ENCODE measurements around the gene RBM24.
"Not testable (repeated sequence)": the region's sequence is repeated elsewhere in the genome, so short reads cannot be mapped to it uniquely, and the experiment has no call there.

DNA sequence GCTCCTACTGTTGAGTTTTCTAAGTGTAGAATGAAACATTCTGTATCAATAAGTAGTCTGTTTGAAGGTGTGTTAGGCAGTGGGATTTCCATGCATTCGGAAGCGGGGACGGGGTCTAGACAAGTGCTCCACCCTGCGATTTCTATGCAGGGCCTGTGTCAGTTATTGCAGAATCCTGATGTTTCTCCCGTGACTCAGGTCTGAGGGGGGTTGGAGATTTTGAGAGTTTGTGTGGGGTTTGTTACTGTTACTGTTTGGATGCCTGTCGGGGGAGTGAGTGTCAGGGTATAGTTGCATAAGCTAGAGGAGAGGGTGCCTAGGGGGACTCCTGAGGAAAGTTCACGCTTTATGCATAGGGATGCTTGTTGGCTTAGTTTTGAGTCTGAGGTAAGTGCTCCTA lies 39.1 kb downstream of the RBM24 start:
- TF ChIP-seq CTCF (conservative IDR thresholded peaks at IDR 0.05; ENCODE audit: low read length); EZH2phosphoT487 (IDR thresholded peaks at IDR 0.05; ENCODE audit: borderline replicate concordance, low read depth, low read length): not testable (repeated sequence)

Measured in OCI-LY7 (cell line).